LNCAP (cell line): ENCODE results near the gene SIAH2.

ENCODE experiments used
- CTCF ChIP-seq: fragments of 450-650 bp; IDR thresholded peaks from 2 replicates; pipeline ENCODE4 v1.5.1; 2017; ENCODE audit warnings: mild to moderate bottlenecking

SIAH2 gene

GRCh38 chr3:150699068-150699639 lies 63.8 kb downstream of the SIAH2 start:
- TF ChIP-seq CTCF = no peak

- TF ChIP-seq CTCF = no peak
Observed at GRCh38 chr3:150697646-150698045, 65.3 kb downstream of the SIAH2 start.

GRCh38 chr3:150691414-150692040 lies 71.4 kb downstream of the SIAH2 start:
- TF ChIP-seq CTCF = no peak
